Measurements from ENCODE around the gene CDC42BPB.

GRCh38 chr14:102933618-102934231 is 123.6 kb downstream of the CDC42BPB start:
- TF ChIP-seq, protein P1, sequence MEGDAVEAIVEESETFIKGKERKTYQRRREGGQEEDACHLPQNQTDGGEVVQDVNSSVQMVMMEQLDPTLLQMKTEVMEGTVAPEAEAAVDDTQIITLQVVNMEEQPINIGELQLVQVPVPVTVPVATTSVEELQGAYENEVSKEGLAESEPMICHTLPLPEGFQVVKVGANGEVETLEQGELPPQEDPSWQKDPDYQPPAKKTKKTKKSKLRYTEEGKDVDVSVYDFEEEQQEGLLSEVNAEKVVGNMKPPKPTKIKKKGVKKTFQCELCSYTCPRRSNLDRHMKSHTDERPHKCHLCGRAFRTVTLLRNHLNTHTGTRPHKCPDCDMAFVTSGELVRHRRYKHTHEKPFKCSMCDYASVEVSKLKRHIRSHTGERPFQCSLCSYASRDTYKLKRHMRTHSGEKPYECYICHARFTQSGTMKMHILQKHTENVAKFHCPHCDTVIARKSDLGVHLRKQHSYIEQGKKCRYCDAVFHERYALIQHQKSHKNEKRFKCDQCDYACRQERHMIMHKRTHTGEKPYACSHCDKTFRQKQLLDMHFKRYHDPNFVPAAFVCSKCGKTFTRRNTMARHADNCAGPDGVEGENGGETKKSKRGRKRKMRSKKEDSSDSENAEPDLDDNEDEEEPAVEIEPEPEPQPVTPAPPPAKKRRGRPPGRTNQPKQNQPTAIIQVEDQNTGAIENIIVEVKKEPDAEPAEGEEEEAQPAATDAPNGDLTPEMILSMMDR (IDR thresholded peaks at IDR 0.05; ENCODE audit: borderline replicate concordance, extremely low read depth, low read length, poor library complexity, severe bottlenecking), result no peak
- no peak for TF ChIP-seq EZH2 (IDR thresholded peaks at IDR 0.05; ENCODE audit: borderline replicate concordance, low read depth, low read length, severe bottlenecking)

Measured in DND-41 (cell line).